Activated CD8-positive, alpha-beta T cell treated with anti-CD3 and anti-CD28 coated beads for 36 hours (primary cell): ENCODE results near the gene CALY. TPM values are rescaled to one million over a fixed set of nuclear protein-coding genes. Genes with fewer than 3 reads are reported as not detected.

ENCODE experiments used
- ATAC-seq: fragments of 200-7000 bp; cut with Tn5 transposase; one replicate; pipeline ENCODE4 v1.10.0; 2021; ENCODE audit warnings: mild to moderate bottlenecking, moderate library complexity
- CTCF ChIA-PET: fragments of 350-600 bp; sonication (Branson Sonifier 250); formaldehyde crosslinking; loops from one replicate; lab custom pipeline; 2021; ENCODE audit warnings: antibody characterized with exemption; lab: Charles Lee
- POLR2A ChIA-PET: fragments of 350-600 bp; sonication (Branson Sonifier 250); formaldehyde crosslinking; loops from one replicate; lab custom pipeline; 2021; ENCODE audit warnings: antibody characterized with exemption; lab: Charles Lee
- DNase-seq: peaks from one replicate; pipeline ENCODE4 v3.0.0-alpha.2; 2020
- H3K27ac Mint-ChIP-seq: one replicate; pipeline ENCODE4 v1.8.0; 2021; ENCODE audit warnings: mild to moderate bottlenecking, mixed read lengths
- H3K27me3 Mint-ChIP-seq: one replicate; pipeline ENCODE4 v1.8.0; 2021; ENCODE audit warnings: mixed read lengths
- H3K36me3 Mint-ChIP-seq: one replicate; pipeline ENCODE4 v1.8.0; 2021; ENCODE audit warnings: low read depth, mixed read lengths
- H3K4me1 Mint-ChIP-seq: one replicate; pipeline ENCODE4 v1.8.0; 2021; ENCODE audit warnings: low read depth, mixed read lengths
- H3K4me3 Mint-ChIP-seq: one replicate; pipeline ENCODE4 v1.8.0; 2021; ENCODE audit warnings: mild to moderate bottlenecking, moderate library complexity, mixed read lengths
- H3K9me3 Mint-ChIP-seq: one replicate; pipeline ENCODE4 v1.8.0; 2021; ENCODE audit warnings: mixed read lengths
- intact Hi-C: fragments of 100-400 bp; cut with micrococcal nuclease; formaldehyde crosslinking; loops from one replicate; pipeline ENCODE4 v1.10.0; 2022
- total RNA-seq, 2 experiments: library from RNA; stranded (reverse); gene quantifications; one replicate each; pipeline ENCODE4 v1.2.3, GENCODE V29; 2021
- TF ChIP-seq, protein P1 (sequence below): fragments of 200-600 bp; IDR thresholded peaks from one replicate; pipeline ENCODE4 v1.8.0; 2022; ENCODE audit warnings: antibody characterized with exemption, mild to moderate bottlenecking

Gene CALY
- total RNA-seq, 2 experiments from 2014 or later: not detected

DNA sequence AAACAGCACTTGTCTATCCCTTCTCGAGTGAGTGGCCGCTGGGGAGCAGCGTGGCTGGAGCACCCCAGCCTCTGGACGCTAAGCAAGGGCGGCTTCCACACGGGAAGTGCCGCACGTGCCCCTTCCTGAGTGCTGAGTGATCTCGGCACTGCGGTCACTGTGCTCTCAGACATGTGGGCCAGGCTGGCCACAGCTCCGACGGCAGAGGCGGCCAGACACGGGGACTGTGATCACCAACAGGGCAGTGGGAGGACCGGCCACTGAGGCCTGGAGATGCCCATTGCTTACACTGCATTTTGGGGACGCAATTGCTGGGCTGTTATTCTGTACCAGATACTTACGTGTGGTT lies 29.4 kb upstream of the CALY start:
- POLR2A ChIA-PET: no interaction called here
- peaks cover 17% of the 10 kb centered on the region for H3K4me1 Mint-ChIP-seq

DNA sequence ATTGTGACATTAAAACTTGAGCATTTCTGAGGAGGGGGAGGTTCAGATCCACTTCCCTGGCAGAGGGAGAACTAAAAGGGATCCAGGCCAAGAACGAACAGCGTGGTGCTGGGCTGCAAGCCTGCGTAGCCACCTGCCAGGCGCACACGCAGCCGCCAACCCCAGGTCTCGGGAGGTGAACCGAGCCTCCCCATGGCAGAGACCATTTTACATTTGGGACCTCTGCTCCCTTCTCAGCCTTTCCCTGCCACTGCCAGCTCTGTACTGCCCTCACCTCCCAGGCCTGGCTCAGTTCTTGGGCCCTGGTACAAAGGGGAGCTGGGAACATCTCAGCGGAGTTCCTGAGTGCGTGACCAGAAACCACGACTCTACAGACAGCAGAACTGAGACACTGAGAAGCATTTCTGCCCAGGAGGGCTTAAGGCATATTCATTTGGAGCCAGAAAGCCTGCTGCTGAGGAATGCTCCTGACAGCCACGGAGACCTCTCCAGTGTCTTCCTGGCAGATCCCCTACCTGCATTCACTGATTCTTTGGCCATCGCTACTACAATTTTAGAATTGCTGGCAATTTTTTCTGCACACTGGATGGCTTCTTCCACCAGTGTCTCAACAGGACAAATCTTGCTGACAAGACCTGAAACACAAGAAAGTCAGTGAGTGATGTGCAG lies 28.9 kb upstream of the CALY start:
- H3K27me3 Mint-ChIP-seq: no peaks in the 10 kb centered on the region
- peaks cover 13% of the 10 kb centered on the region for H3K36me3 Mint-ChIP-seq
- TF ChIP-seq, protein P1, sequence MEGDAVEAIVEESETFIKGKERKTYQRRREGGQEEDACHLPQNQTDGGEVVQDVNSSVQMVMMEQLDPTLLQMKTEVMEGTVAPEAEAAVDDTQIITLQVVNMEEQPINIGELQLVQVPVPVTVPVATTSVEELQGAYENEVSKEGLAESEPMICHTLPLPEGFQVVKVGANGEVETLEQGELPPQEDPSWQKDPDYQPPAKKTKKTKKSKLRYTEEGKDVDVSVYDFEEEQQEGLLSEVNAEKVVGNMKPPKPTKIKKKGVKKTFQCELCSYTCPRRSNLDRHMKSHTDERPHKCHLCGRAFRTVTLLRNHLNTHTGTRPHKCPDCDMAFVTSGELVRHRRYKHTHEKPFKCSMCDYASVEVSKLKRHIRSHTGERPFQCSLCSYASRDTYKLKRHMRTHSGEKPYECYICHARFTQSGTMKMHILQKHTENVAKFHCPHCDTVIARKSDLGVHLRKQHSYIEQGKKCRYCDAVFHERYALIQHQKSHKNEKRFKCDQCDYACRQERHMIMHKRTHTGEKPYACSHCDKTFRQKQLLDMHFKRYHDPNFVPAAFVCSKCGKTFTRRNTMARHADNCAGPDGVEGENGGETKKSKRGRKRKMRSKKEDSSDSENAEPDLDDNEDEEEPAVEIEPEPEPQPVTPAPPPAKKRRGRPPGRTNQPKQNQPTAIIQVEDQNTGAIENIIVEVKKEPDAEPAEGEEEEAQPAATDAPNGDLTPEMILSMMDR: no peak
- ChIA-PET POLR2A (no interaction called here), CTCF (no interaction called here)
- ATAC-seq (no peak), DNase-seq (no peak)
- H3K4me1 Mint-ChIP-seq: peaks cover 17% of the 10 kb centered on the region
- no peak overlapping the region for H3K4me3 Mint-ChIP-seq
- no peaks in the 10 kb centered on the region for H3K9me3 Mint-ChIP-seq
- no peak overlapping the region for H3K27ac Mint-ChIP-seq
- intact Hi-C loops: no loop called here

More for the DNA sequence above, 29.4 kb upstream of the CALY start:
- DNase-seq: no peak
- no peak for ATAC-seq
- Mint-ChIP-seq H3K4me3 (no peak overlapping the region), H3K27me3 (no peaks in the 10 kb centered on the region), H3K27ac (no peak overlapping the region), H3K9me3 (no peaks in the 10 kb centered on the region), H3K36me3 (peaks cover 13% of the 10 kb centered on the region)
- intact Hi-C loops: no loop called here
- TF ChIP-seq, protein P1: no peak
- CTCF ChIA-PET: no interaction called here

DNA sequence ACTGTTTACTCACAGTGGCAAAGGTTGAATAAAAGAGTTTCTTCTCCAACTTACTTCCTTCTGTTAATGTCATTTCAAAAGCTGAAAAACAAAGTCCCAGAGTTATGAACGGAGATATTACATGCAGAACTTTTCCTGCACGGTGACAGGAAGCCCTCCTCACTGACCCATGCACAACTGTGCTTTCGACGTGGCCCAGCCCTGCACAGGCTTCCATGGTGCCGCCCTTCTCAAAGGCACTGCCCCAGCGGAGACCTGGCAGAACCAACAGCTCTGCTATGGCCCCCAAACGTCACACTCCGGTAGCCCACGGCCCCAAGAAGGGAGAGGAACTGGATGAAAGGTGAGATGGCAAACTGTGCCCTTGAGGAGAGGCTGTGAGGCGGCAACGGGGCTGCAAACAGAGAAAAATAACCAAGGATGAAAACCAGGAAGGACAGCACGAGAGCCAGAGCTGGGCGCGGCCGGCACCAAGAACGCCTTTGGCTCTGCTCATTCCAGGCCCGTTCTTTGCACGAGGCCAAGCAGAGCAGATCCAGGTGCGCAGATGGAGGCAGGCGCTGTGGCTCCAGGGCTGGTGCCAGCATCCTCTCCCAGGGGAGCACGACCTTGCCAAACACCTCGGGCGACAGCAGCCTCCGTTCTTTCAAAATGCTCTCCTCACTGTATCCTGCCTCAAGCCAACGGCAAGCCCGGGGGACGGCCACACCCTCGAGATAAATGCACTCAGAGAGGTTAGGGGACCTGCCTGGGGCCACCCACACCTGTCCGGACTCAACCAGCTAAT lies 28.1 kb upstream of the CALY start:
- ATAC-seq: no peak
- Mint-ChIP-seq H3K4me3 (no peak overlapping the region), H3K4me1 (peaks cover 17% of the 10 kb centered on the region), H3K9me3 (no peaks in the 10 kb centered on the region), H3K27me3 (no peaks in the 10 kb centered on the region), H3K27ac (no peak overlapping the region), H3K36me3 (peaks cover 13% of the 10 kb centered on the region)
- ChIA-PET POLR2A (interaction anchor here (1.5 kb wide), 1 partner anchor 10 kb away, joined by 3 read pairs; no protein-coding TSS in a partner anchor), CTCF (no interaction called here)
- intact Hi-C loops: no loop called here
- TF ChIP-seq, protein P1: no peak
- DNase-seq: no peak

DNA sequence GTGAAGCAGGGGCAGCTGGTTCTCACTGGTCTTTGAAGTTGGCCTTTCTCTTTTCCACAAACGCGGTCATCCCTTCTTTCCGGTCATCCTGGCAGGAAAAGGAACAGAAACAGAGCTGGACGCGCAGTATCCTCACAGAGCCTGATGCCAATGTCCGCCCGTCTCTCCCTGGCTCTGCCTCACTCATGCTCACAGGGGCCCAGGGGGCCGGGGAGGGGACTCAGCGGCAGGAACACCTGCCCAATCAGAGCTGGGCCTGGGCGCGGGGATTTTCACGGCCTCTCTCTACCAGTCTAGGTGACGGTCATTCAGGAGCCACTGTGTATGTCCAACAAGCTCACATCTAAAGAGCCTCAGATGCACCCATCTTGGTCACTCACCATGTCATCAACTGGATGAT lies 26.1 kb upstream of the CALY start:
- peaks cover 12% of the 10 kb centered on the region for H3K4me1 Mint-ChIP-seq
- POLR2A ChIA-PET: interaction anchor here (1.2 to 1.5 kb wide), 2 partner anchors 29 to 57 kb away, joined by 3 to 5 read pairs; no protein-coding TSS in a partner anchor
- H3K4me3 Mint-ChIP-seq: no peak overlapping the region
- ATAC-seq (no peak), DNase-seq (no peak)
- peaks cover 8% of the 10 kb centered on the region for H3K36me3 Mint-ChIP-seq
- H3K9me3 Mint-ChIP-seq: no peaks in the 10 kb centered on the region
- TF ChIP-seq, protein P1: no peak
- intact Hi-C loops: no loop called here
- no peak overlapping the region for H3K27ac Mint-ChIP-seq
- CTCF ChIA-PET: interaction anchor here (3.7 kb wide), 1 partner anchor 33 kb away, joined by 25 read pairs; no protein-coding TSS in a partner anchor
- no peaks in the 10 kb centered on the region for H3K27me3 Mint-ChIP-seq
